HFF-Myc (cell line): ENCODE measurements around the gene ATP10A.

Experiments used
- DNase-seq: peaks from one replicate; pipeline ENCODE4 v3.0.0-alpha.2; 2011; ENCODE audit warnings: low read depth; ENCODE audit errors: extremely low read depth
- H3K4me3 ChIP-seq: replicated peaks from 2 replicates; pipeline ENCODE4 v1.5.1; 2011; ENCODE audit warnings: low read depth, mild to moderate bottlenecking, control low read depth, low read length
- CTCF ChIP-seq: IDR thresholded peaks from 2 replicates; pipeline ENCODE4 v1.5.1; 2012; ENCODE audit warnings: mild to moderate bottlenecking, low read depth, low read length, control low read depth; ENCODE audit errors: missing control alignments

ATP10A gene

GRCh38 chr15:25716414-25717126, 146.6 kb downstream of the ATP10A start:
- TF ChIP-seq CTCF: no peak
- no peak for DNase-seq
- H3K4me3 ChIP-seq: no peak overlapping the region

DNA sequence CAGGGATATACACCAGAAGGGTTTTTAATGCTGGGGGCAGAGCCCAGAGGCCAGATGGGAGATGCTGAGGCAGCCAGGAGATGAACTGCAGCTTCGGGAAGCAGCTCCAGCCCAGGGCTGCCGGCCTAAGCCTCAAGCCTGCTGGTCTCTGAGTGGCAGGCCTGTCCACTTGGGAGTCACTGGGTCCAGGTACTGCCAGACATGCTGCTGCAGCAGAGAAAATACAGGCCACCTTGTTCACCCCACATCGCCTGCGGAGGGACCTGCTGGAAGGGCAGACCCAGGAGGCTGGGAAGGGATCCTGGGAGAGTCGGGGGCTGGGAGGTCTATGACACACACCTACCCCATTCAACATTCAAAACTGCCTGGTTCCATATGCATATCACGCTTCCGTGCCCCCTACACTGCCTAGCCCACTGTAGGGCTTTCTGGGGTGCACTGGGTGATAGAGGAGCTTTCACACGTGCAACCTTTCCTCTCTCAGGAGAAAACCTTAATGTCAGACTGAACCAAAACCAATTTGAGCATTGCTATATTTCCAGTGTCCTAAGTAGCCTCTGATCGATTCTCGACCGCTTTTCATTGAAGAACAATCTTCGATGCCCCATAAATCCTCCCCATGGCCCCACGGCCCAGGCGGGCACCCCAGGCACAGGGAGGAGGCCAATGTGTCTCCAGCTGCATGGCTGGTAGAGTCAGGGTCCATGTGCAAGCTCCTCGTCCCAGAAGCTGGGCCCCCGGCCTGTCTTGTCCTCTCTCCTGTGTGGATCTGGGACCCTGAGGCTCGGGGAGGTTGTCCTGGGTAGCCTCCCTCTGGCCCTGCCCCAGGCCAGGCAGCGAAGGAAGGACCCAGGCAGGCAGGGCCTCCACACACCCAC, 147.4 kb downstream of the ATP10A start:
- no peak for TF ChIP-seq CTCF
- no peak overlapping the region for H3K4me3 ChIP-seq
- no peak for DNase-seq

DNA sequence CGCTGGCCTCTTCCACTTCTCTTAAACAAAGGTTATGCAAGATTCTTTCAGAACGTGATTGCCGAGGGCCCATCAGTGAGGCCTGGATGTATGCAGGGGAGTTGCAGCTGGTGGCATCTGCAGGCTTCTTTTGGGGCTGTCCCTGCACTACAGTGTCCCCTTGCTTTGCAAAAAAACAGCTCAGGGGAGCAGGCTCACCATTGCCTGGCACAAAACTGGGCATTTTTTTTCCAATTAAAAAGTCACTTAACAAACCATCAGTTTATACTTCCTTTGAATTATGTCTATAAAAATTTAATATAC, 148.6 kb downstream of the ATP10A start:
- TF ChIP-seq CTCF: no peak
- no peak for DNase-seq
- no peak overlapping the region for H3K4me3 ChIP-seq

DNA sequence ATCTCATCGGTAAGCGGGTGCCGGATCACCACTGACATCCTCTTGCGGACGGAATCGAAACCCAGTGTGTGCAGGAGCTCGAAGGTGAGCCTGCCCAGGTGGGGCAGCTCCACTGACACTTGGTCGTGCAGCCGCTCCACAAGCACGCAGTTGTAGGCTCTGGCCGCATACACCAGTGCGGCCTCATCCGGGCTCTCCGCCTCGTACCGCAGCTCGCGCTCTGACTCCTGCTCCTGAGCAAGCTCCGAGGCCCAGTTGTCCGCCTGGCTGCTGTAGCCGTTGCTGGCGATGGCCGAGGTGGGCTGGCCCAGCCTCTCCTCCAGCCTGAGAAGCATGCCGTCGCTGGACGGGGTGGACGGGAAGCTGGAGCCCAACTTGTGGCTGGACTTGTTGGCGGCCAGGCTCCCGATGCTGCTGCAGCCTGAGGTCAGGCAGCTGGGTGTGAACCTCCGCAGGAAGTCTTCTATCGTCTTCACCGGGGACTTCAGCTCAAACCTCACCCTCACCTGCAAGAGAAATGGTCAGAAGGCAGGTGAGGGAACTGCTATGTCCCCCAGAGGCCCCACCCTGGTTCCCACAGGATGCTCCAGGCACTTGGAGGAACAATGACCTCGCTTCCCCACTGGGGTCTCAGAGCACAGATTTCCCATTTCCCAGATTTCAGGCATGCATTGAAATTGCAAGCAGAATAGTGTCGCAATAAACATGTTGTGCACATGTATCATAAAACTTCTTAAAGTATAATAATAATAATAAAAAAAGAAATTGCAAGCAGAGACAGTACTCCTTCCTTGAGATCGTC, 149.2 kb downstream of the ATP10A start:
- DNase-seq: no peak
- TF ChIP-seq CTCF: no peak

DNA sequence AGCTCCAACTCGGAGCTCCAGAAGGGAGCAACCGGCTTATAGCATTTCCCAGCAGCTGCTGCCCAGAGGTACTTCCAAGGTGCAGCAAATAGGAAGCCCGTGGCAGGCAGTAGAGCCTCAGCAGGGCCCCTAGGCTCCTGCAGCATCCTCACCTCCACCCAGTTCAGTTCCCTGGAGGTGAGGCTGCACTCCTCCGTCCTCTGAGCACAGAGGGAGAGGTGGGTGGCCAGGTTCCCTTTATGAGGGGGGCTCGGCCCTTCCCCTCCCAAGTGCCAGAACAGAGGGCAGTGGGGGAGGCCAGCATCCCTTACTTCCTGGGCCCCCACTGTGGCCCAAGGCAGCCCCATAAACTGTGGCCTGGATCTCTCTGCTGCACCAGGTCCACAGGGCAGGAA, 150.2 kb downstream of the ATP10A start:
- DNase-seq: no peak
- H3K4me3 ChIP-seq: no peak overlapping the region
- no peak for TF ChIP-seq CTCF

More for the DNA sequence above, 149.2 kb downstream of the ATP10A start:
- no peak overlapping the region for H3K4me3 ChIP-seq

DNA sequence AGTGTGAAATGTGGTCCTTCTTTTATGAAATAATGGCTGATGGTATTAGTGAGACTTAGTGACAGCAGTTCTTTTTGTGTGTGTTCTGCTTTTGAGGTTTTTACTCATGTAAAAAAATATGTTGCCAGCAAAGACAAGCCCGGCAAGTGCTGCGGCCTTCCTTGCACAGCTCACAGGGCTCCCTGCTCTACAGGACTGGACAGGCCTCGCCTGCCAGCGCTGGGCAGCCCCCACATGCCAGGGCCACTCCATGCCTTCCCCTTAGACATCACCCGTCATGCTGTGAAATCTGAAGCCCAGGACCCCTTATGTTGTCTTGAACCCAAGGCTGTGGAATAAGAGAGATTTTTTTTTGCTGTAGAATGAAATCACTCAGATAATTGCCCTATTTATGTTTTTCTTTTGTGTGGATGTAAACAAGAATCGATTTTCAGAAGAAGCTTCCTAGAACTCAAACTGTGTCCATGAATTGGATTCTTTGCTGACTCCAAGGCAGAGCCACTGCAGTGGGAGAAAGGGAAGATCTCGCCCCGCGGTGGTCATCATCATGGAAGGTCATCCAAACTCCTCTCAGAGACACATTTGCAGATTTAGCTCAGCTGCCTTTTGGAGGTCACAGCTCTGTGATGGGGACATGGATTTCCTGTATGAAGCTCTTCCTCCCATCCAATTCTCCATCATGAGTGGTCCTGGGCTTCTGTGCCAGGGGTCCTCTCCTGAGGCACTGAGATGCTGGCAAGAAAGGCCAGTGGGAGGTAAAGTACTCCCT, 150.8 kb downstream of the ATP10A start:
- H3K4me3 ChIP-seq: no peak overlapping the region
- no peak for DNase-seq
- no peak for TF ChIP-seq CTCF
